ENCODE data around the gene PIK3CA. TPM values are rescaled to one million over a fixed set of nuclear protein-coding genes. Genes with fewer than 3 reads are reported as not detected.

PIK3CA gene
- total and polyA plus RNA-seq, 10 of the 15 experiments (the other 5 are each of a cell fraction or from before 2014, with no cell fraction given): 3.0 to 18.6 (median 9.0) TPM

GRCh38 chr3:179189759-179190158 is 41.6 kb downstream of the PIK3CA start:
- DNase-seq (ENCODE audit: low read depth, low spot score) (no peak), FAIRE-seq (no peak), ATAC-seq (no peak)
- no peaks in the 10 kb centered on the region for H4K20me1 ChIP-seq (ENCODE audit: control insufficient read depth, insufficient read depth)
- POLR2A ChIA-PET: no interaction called here
- no peaks in the 10 kb centered on the region for H3K36me3 ChIP-seq (ENCODE audit: control insufficient read depth in 2 of 2, insufficient read depth in 2 of 2, low read length in 1 of 2)
- no peak overlapping the region for H3K4me2 ChIP-seq (ENCODE audit: control insufficient read depth, insufficient read depth)
- in situ Hi-C loops (cut with MboI): no loop called here
- BruUV-seq (replicated peaks): no TSS peak
- H3K4me3 ChIP-seq: no peak overlapping the region
- H3K27ac ChIP-seq (ENCODE audit: control insufficient read depth, insufficient read depth): no peak overlapping the region
- RAD21 ChIA-PET (ENCODE audit: unreplicated experiment): no interaction called here
- SMC1A ChIA-PET (ENCODE audit: uncharacterized antibody, unreplicated experiment): interaction anchor here (0.6 kb wide), 2 partner anchors 86 to 1801 kb away, joined by 3 read pairs; no protein-coding TSS in a partner anchor
- H3K9ac ChIP-seq (ENCODE audit: control insufficient read depth, insufficient read depth, low read length): no peak overlapping the region
- WGBS (ENCODE audit: insufficient coverage, insufficient replicate concordance, low lambda C conversion rate, missing lambda C conversion rate): 80% methylated on average over 3 of the region's 3 CpGs
- CTCF ChIA-PET: no interaction called here
- no peaks in the 10 kb centered on the region for H3K27me3 ChIP-seq (replicated peaks in 1 of 2; ENCODE audit: control insufficient read depth in 2 of 2, insufficient read depth in 2 of 2, low read length in 1 of 2)
- no peak overlapping the region for H2AFZ ChIP-seq (ENCODE audit: control insufficient read depth, low read depth, low read length)
- no peaks in the 10 kb centered on the region for H3K9me3 ChIP-seq (replicated peaks; ENCODE audit: control insufficient read depth, insufficient read depth, low read length)
- intact Hi-C loops (cut with micrococcal nuclease; ENCODE audit: unreplicated experiment): no loop called here
- TF ChIP-seq BHLHE40 (IDR thresholded peaks at IDR 0.05; ENCODE audit: borderline replicate concordance in 1 of 2, low read depth in 2 of 2, low read length in 1 of 2): no peak
- TF ChIP-seq KLF5 (IDR thresholded peaks at IDR 0.05; ENCODE audit: partially characterized antibody): no peak
- no peak for TF ChIP-seq MYB (IDR thresholded peaks at IDR 0.05; ENCODE audit: borderline replicate concordance, low read depth, low read length)
- no peak for TF ChIP-seq ZBED1 (IDR thresholded peaks at IDR 0.05; ENCODE audit: borderline replicate concordance)
- no peak for TF ChIP-seq TAF1 (IDR thresholded peaks at IDR 0.05; ENCODE audit: borderline replicate concordance, low read depth, low read length)
- no peak for TF ChIP-seq IRF3 (IDR thresholded peaks at IDR 0.05)
- TF ChIP-seq CEBPZ (IDR thresholded peaks at IDR 0.05; ENCODE audit: low read depth, low read length): no peak
- no peak for TF ChIP-seq NFYB (IDR thresholded peaks at IDR 0.05; ENCODE audit: insufficient read depth, low read depth, low read length)
- TF ChIP-seq PML (IDR thresholded peaks at IDR 0.05; ENCODE audit: low read length): no peak
- peaks cover 3% of the 10 kb centered on the region for H3K79me2 ChIP-seq (ENCODE audit: control insufficient read depth, insufficient read depth, low read length)
- H3K4me1 ChIP-seq (ENCODE audit: control insufficient read depth, insufficient read depth, low read length): peaks cover 7% of the 10 kb centered on the region; the same call in 1 of the 2 replicates

All from GM12878 (cell line).